Measurements from ENCODE around the gene SLC27A1. TPM values are rescaled to one million over a fixed set of nuclear protein-coding genes. Genes with fewer than 3 reads are reported as not detected.

SLC27A1 gene
- total RNA-seq (14.8 TPM), polyA plus RNA-seq (21.1 TPM)

GRCh38 chr19:17470068-17470841 is at the start of gene SLC27A1:
TSS of gene SLC27A1 (plus strand) at chr19:17470524. CDS start at chr19:17470541, 17 bp downstream.
- Histone ChIP-seq H3K36me3 (ENCODE audit: insufficient read depth) (no peaks in the 10 kb centered on the region), H3K27ac (ENCODE audit: low read depth) (peak within 1 kb of the TSS; percentile 74), H3K4me3 (ENCODE audit: low read depth, low read length) (peak within 1 kb of the TSS; percentile 61), H3K4me1 (ENCODE audit: insufficient read depth) (peaks cover 2% of the 10 kb centered on the region)
- under 1% methylated on average over 67 of the region's 67 CpGs for WGBS
- peak; percentile 98 for DNase-seq (ENCODE audit: extremely low spot score)

- WGBS, result 96% methylated on average over 4 of the region's 4 CpGs
- Histone ChIP-seq H3K36me3 (ENCODE audit: insufficient read depth) (no peaks in the 10 kb centered on the region), H3K4me1 (ENCODE audit: insufficient read depth) (peaks cover 4% of the 10 kb centered on the region), H3K4me3 (ENCODE audit: low read depth, low read length) (no peak overlapping the region), H3K27ac (ENCODE audit: low read depth) (no peak overlapping the region)
- DNase-seq (ENCODE audit: extremely low spot score), result no peak
Measured at GRCh38 chr19:17421942-17422341, 48.4 kb upstream of the SLC27A1 start.

- Histone ChIP-seq H3K36me3 (ENCODE audit: insufficient read depth) (no peaks in the 10 kb centered on the region), H3K27ac (ENCODE audit: low read depth) (no peak overlapping the region), H3K4me1 (ENCODE audit: insufficient read depth) (peaks cover 4% of the 10 kb centered on the region), H3K4me3 (ENCODE audit: low read depth, low read length) (no peak overlapping the region)
- WGBS, result 92% methylated on average over 20 of the region's 20 CpGs
- no peak for DNase-seq (ENCODE audit: extremely low spot score)
Measured at GRCh38 chr19:17423429-17424208, 46.7 kb upstream of the SLC27A1 start.

- 25% methylated on average over 27 of the region's 27 CpGs for WGBS
- DNase-seq (ENCODE audit: extremely low spot score), result no peak
- no peak overlapping the region for H3K27ac ChIP-seq (ENCODE audit: low read depth)
Measured at GRCh38 chr19:17424743-17425365, 45.5 kb upstream of the SLC27A1 start.

GRCh38 chr19:17429641-17430113 is 40.6 kb upstream of the SLC27A1 start:
- WGBS, result 54% methylated on average over 17 of the region's 17 CpGs
- H3K36me3 ChIP-seq (ENCODE audit: insufficient read depth), result no peaks in the 10 kb centered on the region
- H3K27ac ChIP-seq (ENCODE audit: low read depth), result no peak overlapping the region
- no peaks in the 10 kb centered on the region for H3K4me1 ChIP-seq (ENCODE audit: insufficient read depth)
- DNase-seq (ENCODE audit: extremely low spot score), result no peak
- H3K4me3 ChIP-seq (ENCODE audit: low read depth, low read length), result no peak overlapping the region

More at GRCh38 chr19:17424743-17425365, 45.5 kb upstream of the SLC27A1 start:
- Histone ChIP-seq H3K4me3 (ENCODE audit: low read depth, low read length) (no peak overlapping the region), H3K4me1 (ENCODE audit: insufficient read depth) (no peaks in the 10 kb centered on the region), H3K36me3 (ENCODE audit: insufficient read depth) (no peaks in the 10 kb centered on the region)

GRCh38 chr19:17431417-17431816 is 38.9 kb upstream of the SLC27A1 start:
- no peak overlapping the region for H3K4me3 ChIP-seq (ENCODE audit: low read depth, low read length)
- H3K4me1 ChIP-seq (ENCODE audit: insufficient read depth), result no peaks in the 10 kb centered on the region
- DNase-seq (ENCODE audit: extremely low spot score), result no peak
- 94% methylated on average over 7 of the region's 7 CpGs for WGBS
- no peak overlapping the region for H3K27ac ChIP-seq (ENCODE audit: low read depth)
- no peaks in the 10 kb centered on the region for H3K36me3 ChIP-seq (ENCODE audit: insufficient read depth)

- Histone ChIP-seq H3K27ac (ENCODE audit: low read depth) (no peak overlapping the region), H3K36me3 (ENCODE audit: insufficient read depth) (no peaks in the 10 kb centered on the region), H3K4me3 (ENCODE audit: low read depth, low read length) (no peak overlapping the region), H3K4me1 (ENCODE audit: insufficient read depth) (no peaks in the 10 kb centered on the region)
- DNase-seq (ENCODE audit: extremely low spot score), result no peak
- 87% methylated on average over 7 of the region's 7 CpGs for WGBS
Measured at GRCh38 chr19:17435218-17435617, 35.1 kb upstream of the SLC27A1 start.

GRCh38 chr19:17436094-17436873 is 34.0 kb upstream of the SLC27A1 start:
- no peaks in the 10 kb centered on the region for H3K36me3 ChIP-seq (ENCODE audit: insufficient read depth)
- 95% methylated on average over 25 of the region's 25 CpGs for WGBS
- no peak overlapping the region for H3K27ac ChIP-seq (ENCODE audit: low read depth)
- H3K4me3 ChIP-seq (ENCODE audit: low read depth, low read length), result no peak overlapping the region
- no peaks in the 10 kb centered on the region for H3K4me1 ChIP-seq (ENCODE audit: insufficient read depth)
- no peak for DNase-seq (ENCODE audit: extremely low spot score)

- DNase-seq (ENCODE audit: extremely low spot score), result no peak
- WGBS, result 85% methylated on average over 7 of the region's 7 CpGs
- no peak overlapping the region for H3K27ac ChIP-seq (ENCODE audit: low read depth)
- no peaks in the 10 kb centered on the region for H3K4me1 ChIP-seq (ENCODE audit: insufficient read depth)
- H3K36me3 ChIP-seq (ENCODE audit: insufficient read depth), result no peaks in the 10 kb centered on the region
- H3K4me3 ChIP-seq (ENCODE audit: low read depth, low read length), result no peak overlapping the region
Measured at GRCh38 chr19:17436874-17437267, 33.5 kb upstream of the SLC27A1 start.

GRCh38 chr19:17441241-17442021 is 28.9 kb upstream of the SLC27A1 start:
- DNase-seq (ENCODE audit: extremely low spot score), result no peak
- Histone ChIP-seq H3K36me3 (ENCODE audit: insufficient read depth) (no peaks in the 10 kb centered on the region), H3K27ac (ENCODE audit: low read depth) (no peak overlapping the region), H3K4me1 (ENCODE audit: insufficient read depth) (no peaks in the 10 kb centered on the region), H3K4me3 (ENCODE audit: low read depth, low read length) (no peak overlapping the region)
- WGBS, result 50% methylated on average over 8 of the region's 8 CpGs

- Histone ChIP-seq H3K36me3 (ENCODE audit: insufficient read depth) (no peaks in the 10 kb centered on the region), H3K27ac (ENCODE audit: low read depth) (no peak overlapping the region), H3K4me1 (ENCODE audit: insufficient read depth) (no peaks in the 10 kb centered on the region), H3K4me3 (ENCODE audit: low read depth, low read length) (no peak overlapping the region)
- 94% methylated on average over 1 of the region's 1 CpG for WGBS
- no peak for DNase-seq (ENCODE audit: extremely low spot score)
Measured at GRCh38 chr19:17445526-17446165, 24.7 kb upstream of the SLC27A1 start.

GRCh38 chr19:17447704-17448130 is 22.6 kb upstream of the SLC27A1 start:
- DNase-seq (ENCODE audit: extremely low spot score), result no peak
- WGBS, result 33% methylated on average over 5 of the region's 5 CpGs
- H3K36me3 ChIP-seq (ENCODE audit: insufficient read depth), result no peaks in the 10 kb centered on the region
- H3K27ac ChIP-seq (ENCODE audit: low read depth), result no peak overlapping the region
- no peaks in the 10 kb centered on the region for H3K4me1 ChIP-seq (ENCODE audit: insufficient read depth)
- peak overlapping the region; percentile 55 for H3K4me3 ChIP-seq (ENCODE audit: low read depth, low read length)

All from urinary bladder (tissue), 4 donors.